Hippocampal formation (tissue), 2 donors: ENCODE measurements around the gene GABRR3.

Experiments used
- DNase-seq, 2 donors: peaks; one replicate each; lab custom pipeline; 2025; lab: John Stamatoyannopoulos, UW

Gene GABRR3

DNA sequence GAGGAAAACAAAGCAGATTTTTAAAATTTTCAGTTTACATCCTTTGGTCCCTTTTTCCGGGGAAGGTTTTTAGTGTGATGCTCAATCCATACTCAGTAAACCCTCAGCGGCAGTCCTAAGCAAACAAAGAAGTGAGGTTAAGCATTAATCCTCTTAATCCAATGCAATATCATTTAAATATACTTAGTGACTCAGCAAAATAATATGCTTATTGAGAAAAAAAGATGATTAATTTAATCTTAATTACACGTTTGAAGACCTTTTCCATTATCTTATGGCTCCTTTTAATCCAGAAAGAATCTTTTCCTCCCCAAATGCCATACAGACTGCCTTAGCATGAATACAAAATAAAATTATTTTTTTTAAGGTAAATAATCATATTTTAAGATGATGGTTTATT, at the start of gene GABRR3:
TSS of gene GABRR3 (minus strand) at position 108 of the 400 bp plus-strand sequence. CDS start 328 bp downstream, outside the sequence.
- DNase-seq = no peak

DNA sequence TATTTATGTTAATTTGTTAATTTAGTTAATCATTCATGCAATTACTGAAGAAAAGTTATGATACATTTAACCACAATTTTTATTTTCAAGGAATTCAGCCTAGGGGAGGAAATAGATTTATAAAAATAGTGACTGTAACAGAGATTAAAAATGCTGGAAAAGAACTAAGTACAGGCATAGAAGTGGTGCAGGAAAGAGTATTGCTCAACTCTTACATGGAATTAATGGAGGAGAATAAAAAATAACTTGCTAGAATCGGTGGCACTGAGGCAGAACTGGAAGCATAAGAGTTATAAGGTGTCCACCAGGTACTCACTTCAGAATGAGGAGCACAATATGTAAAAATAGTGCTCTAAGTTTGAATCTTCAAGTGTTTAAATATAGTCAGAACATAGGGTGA, 38.4 kb upstream of the GABRR3 start:
- no peak for DNase-seq

DNA sequence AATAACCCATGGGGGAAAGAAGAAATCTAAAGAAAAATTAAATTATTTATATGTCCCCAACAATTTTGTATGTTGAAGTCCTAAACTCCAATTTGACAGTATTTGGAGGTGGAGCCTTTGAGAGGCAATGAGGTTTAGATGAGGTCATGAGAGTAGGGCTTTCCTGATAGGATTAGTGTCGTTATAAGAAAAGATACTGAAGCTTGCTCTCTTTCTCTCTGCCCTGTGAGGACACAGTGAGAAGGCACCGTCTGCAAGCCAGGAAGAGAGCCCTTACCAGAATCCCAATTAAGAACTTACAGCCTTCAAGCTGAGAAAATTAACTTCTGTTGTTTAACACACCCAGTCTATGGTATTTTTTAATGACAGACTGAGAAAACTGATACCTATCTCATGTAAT, 35.7 kb upstream of the GABRR3 start:
- DNase-seq = no peak

DNA sequence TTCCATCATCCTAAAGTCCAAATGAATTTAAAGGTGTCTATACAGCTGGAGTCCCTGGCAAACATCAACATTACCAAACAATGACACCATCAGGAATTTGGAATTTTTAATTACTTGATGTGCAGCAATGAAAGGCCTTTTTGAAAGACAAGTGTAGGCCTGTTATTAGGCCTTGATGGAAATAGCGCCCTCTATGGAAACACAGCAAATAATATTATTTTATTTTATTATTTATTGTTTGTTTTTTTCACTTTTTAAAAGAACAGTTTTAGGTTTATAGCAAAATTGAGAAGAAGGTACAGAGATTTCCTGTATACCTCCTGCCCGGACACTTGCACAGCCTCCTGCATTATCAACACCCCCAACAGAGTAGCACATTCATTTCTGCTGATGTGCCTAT, 33.7 kb upstream of the GABRR3 start:
- no peak for DNase-seq

DNA sequence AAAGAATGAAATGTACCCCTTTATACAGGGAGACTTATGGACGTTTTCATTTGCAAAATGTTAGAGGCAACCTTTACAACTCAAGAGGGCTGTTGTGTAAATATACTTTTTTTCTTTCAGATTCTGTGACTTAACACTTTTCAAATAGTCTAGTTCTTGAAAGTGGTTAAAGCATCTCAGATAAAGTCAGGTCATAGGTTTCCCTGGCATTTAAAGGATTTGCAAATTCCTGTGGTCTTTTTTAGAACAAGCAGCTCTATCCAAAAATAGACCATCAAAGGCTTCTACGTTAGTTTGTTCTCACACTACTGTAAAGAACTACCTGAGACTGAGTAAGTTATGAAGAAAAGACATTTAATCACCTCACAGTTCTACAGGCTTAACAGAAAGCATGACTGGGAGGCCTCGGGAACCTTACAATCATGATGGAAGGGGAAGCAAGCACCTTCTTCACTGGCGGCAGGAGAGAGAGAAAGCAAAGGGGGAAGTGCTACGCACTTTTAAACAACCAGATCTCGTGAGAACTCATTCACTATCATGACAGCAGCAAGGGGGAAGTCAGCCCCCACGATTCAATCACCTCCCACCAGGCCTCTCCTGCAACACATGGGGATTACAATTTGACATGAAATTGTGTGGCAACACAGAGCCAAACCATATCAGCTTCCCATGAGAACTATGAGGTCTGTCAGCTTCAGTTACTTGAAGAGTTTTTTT, 23.3 kb upstream of the GABRR3 start:
- no peak for DNase-seq

DNA sequence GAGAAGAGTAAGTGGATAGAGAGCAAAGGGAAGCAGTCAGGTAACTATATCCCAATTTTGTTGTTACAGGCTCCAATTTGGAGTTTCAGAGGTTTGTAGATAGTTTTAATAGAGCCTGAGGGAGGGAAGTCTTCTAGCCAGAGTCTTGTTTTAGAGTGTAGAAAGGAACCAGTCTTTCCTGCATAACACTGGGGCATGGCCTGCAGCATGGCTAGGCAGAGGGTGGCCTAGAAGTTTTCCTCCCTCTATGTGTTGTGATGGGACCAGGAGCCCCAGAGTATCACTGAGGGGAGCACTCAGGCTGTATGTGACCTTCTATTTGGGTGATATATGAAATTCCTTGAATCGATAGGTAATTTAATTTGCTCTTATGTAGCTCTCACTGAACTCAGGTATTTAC, 22.5 kb upstream of the GABRR3 start:
- no peak for DNase-seq

DNA sequence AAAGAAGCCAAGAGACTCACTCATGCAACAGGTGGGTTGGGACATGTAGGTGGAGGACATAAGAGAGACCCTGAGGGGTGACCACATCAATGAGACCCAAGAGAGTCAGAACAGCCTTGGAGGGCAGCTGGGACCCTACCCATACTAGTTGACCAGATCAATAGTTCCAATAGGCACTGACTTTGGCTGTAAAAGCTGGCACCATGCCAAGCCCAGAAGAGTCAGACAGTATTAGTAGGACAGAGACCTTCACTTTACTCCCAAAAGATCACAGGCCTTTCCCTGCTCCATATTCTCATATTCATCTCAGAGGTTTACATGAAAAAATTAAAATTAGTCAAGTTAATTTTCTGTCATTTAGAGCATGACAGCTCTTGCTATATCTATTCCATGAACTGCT, 20.9 kb upstream of the GABRR3 start:
- DNase-seq = no peak

DNA sequence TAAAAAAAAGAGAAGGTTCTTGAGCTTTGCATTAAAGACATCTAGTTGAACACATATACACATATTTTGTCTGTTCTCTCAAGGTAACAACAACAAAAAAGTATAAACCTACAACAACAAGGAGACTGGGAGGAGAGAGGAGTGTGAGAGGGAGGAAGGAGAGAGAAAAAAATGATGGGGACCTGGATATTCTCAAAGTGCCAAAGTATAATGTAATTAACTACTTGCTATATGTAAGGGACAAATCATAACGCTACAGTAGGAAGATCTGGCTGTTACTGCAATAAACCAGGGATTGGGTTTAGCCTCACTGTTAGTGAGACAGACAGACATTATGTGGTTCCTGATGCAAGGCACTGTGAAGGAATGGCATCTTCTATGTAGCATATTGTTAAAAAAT, 14.2 kb upstream of the GABRR3 start:
- DNase-seq = no peak

- no peak for DNase-seq
These were observed 13.5 kb upstream of the GABRR3 start for GRCh38 chr3:98048586-98048985.

- DNase-seq = no peak
These were observed 6.2 kb upstream of the GABRR3 start for GRCh38 chr3:98041350-98041749.

GRCh38 chr3:98039322-98040024, 4.4 kb upstream of the GABRR3 start:
- DNase-seq = peak; percentile 68 to 93

DNA sequence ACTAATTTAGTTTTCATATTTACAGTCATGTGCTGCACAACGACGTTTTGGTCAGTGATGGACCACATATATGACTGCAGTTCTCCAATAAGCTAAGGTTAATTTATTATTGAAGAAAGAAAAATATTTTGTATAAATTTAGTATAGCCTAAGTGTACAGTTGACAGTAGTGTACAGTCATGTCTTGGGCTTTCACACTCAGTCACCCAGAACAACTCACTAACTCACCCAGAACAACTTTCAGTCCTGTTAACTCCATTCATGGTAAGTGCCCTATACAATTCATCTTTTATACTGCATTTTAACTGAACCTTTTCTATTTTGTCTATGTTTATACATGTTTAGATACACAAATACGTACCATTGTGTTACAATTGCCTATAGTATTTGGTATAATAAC, 3.8 kb upstream of the GABRR3 start:
- DNase-seq = no peak

DNA sequence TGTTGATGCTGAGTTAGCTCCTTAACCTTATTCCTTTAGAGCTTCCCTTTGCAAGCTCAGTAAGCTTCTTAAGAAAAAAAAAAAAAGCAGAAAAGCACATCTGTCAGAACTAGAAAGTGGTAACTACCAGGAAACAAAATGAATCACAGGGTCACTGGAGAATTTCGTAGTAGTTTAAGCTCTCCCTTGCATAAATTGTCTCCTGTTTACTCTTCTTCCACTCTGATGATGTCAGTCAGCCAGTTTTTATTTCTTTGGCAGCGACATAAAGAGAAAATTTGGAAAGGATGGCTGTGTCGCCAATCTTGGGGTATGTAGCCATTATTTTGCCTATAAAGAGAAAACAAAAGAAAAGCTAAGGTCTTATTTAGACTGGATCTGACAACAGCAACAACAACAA, 3.2 kb upstream of the GABRR3 start:
- no peak for DNase-seq

DNA sequence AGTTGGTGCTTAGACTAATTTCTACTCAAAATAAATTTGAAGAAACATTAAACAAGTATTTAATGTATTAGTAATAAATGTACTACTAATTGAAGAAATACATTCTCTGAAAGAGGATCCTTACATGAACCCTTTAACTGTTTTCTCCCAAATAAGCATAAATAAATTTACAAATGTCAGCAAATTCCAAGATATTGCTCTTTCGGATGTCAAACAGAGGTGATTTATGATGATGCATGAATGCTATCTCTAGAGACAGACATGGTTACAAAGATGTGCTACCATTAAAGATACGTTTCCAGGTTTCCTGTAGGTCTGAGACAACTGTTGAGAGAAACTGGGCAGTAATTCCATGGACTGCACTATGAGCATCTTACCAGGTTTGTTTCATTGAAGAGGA, 629 bp downstream of the GABRR3 start:
- no peak for DNase-seq

- no peak for DNase-seq
These were observed 1.1 kb downstream of the GABRR3 start for GRCh38 chr3:98034036-98034435.

DNA sequence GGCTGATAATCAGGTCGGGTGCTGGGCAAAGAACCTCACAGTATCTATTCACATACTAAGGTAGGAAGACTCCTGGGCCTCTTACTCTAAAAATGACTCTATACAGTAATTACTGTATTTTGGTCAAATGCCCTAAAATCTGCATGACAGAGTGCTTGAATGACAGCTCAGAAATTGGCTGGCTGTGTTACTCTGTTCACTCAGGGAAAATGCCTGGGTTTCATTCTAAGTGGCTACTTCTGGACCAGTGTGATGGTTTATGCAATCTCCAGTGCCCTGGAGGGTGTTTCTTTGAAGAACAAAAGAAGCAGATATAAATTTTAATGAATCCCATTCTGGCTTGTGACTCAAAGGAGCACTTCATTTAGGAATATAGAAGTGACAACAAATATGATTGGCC, 2.2 kb downstream of the GABRR3 start:
- no peak for DNase-seq

GRCh38 chr3:98032265-98032664, 2.9 kb downstream of the GABRR3 start:
- DNase-seq = no peak

DNA sequence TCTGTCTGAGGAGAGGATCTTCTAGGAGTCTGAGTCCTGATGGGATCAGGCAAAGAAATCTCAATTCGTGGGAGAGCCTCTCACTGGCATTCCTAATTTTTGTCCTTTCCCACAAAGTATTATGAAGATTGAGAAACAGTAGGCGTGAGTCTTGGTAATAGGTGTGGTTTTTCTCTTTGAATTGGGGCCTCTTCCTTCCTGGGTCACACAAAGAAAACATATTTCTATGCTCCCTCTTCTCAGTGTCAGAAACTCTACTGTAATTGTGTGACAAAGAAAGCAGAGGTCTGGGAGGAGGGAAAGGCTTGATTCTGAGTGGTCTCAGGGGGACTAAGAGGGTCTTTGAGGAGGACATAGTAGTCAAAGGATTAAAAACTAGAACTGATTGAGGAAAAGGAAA, 6.0 kb downstream of the GABRR3 start:
- DNase-seq = no peak

DNA sequence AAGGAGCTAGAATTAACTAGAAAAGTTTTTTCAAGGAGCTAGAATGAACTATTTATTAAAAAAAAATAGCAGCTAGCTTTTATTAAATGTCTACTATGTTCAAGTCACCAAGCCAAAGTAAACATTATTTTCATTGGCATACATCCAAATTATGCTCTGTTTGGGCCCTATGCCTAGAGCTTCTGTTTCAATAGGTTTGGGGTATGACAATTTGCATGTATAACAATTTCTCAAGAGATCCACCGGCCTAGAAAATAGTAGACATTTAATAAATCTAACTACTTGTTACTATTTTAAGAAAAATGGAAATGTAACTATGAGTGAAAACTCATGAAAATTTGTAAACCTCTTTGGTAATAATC, 8.0 kb downstream of the GABRR3 start:
- no peak for DNase-seq

GRCh38 chr3:98026425-98027084, 8.6 kb downstream of the GABRR3 start:
- no peak for DNase-seq

DNA sequence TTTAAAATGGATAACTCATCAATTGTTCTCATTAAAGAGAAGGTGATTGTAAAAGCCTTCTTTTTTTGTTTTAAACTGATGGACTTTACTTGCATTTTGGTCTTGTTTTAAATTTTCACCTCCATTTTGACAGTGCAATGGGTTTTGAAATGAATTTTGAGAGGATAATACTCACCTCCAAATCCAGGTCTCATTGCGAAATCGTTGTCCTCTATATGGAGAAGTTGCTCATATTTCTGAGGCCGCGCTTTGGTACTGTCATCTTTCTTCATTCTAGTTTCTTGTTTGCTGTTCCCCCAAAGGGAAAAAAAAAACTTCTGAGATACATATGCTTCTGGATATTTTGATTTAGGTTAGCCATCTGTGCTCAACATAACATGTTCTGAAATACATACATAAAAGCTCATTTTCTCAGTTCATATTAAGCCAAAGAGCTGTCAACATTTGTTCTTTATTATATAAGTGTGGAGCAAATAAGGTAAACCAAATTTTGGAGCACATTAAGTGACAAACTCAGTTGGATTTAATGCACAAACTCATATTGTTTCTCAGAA, 9.6 kb downstream of the GABRR3 start:
- no peak for DNase-seq

- DNase-seq = peak; percentile 61 to 83
These were observed 11.9 kb downstream of the GABRR3 start for GRCh38 chr3:98022978-98023820.
